GM19238 (cell line): ENCODE results near the gene STARD7.
"Not testable (repeated sequence)": the region's sequence is repeated elsewhere in the genome, so short reads cannot be mapped to it uniquely, and the experiment has no call there.

Source experiments
- DNase-seq: peaks from one replicate; pipeline ENCODE4 v3.0.0; 2011; ENCODE audit warnings: low spot score; ENCODE audit not compliant: insufficient read length

STARD7 gene

GRCh38 chr2:96208143-96209010 is at the start of gene STARD7:
Gene STARD7 (minus strand): TSS chr2:96208827. CDS start chr2:96208434, 393 bp downstream.
- peak; percentile 93 for DNase-seq

GRCh38 chr2:96257744-96258143 is 49.1 kb upstream of the STARD7 start:
- not testable (repeated sequence) for DNase-seq

- no peak for DNase-seq
Measured at GRCh38 chr2:96256611-96257113, 48.0 kb upstream of the STARD7 start.

GRCh38 chr2:96254571-96254970 is 45.9 kb upstream of the STARD7 start:
- no peak for DNase-seq

- DNase-seq = no peak
Measured at GRCh38 chr2:96253006-96253405, 44.4 kb upstream of the STARD7 start.

GRCh38 chr2:96252526-96252925 is 43.9 kb upstream of the STARD7 start:
- DNase-seq = no peak

- DNase-seq = no peak
Measured at GRCh38 chr2:96251721-96252292, 43.2 kb upstream of the STARD7 start.

- DNase-seq = no peak
Measured at GRCh38 chr2:96250188-96250587, 41.6 kb upstream of the STARD7 start.

GRCh38 chr2:96249654-96250053 is 41.0 kb upstream of the STARD7 start:
- no peak for DNase-seq

GRCh38 chr2:96248624-96249023 is 40.0 kb upstream of the STARD7 start:
- DNase-seq = no peak

- DNase-seq = no peak
Measured at GRCh38 chr2:96247896-96248295, 39.3 kb upstream of the STARD7 start.

GRCh38 chr2:96247009-96247408 is 38.4 kb upstream of the STARD7 start:
- DNase-seq = no peak

GRCh38 chr2:96245609-96246390 is 37.2 kb upstream of the STARD7 start:
- no peak for DNase-seq

GRCh38 chr2:96243843-96244242 is 35.2 kb upstream of the STARD7 start:
- no peak for DNase-seq

GRCh38 chr2:96241900-96242611 is 33.4 kb upstream of the STARD7 start:
- DNase-seq = peak; percentile 62

- DNase-seq = no peak
Measured at GRCh38 chr2:96241227-96241626, 32.6 kb upstream of the STARD7 start.

- DNase-seq = no peak
Measured at GRCh38 chr2:96240341-96241038, 31.9 kb upstream of the STARD7 start.

GRCh38 chr2:96239745-96240264 is 31.2 kb upstream of the STARD7 start:
- DNase-seq = no peak

- DNase-seq = no peak
Measured at GRCh38 chr2:96239091-96239490, 30.5 kb upstream of the STARD7 start.

- DNase-seq = no peak
Measured at GRCh38 chr2:96238266-96238665, 29.6 kb upstream of the STARD7 start.
